Measurements from ENCODE around the gene HRNR.
A peak's percentile ranks its signal among the peaks of the same experiment; 100 is the strongest.

Gene HRNR

GRCh38 chr1:152189657-152190442 is 34.1 kb downstream of the HRNR start:
- DNase-seq (ENCODE audit: low read depth in 4 of 4, low spot score in 1 of 4): peak in 3 of 4 experiments; percentile 20 to 57 (median 46)

DNA sequence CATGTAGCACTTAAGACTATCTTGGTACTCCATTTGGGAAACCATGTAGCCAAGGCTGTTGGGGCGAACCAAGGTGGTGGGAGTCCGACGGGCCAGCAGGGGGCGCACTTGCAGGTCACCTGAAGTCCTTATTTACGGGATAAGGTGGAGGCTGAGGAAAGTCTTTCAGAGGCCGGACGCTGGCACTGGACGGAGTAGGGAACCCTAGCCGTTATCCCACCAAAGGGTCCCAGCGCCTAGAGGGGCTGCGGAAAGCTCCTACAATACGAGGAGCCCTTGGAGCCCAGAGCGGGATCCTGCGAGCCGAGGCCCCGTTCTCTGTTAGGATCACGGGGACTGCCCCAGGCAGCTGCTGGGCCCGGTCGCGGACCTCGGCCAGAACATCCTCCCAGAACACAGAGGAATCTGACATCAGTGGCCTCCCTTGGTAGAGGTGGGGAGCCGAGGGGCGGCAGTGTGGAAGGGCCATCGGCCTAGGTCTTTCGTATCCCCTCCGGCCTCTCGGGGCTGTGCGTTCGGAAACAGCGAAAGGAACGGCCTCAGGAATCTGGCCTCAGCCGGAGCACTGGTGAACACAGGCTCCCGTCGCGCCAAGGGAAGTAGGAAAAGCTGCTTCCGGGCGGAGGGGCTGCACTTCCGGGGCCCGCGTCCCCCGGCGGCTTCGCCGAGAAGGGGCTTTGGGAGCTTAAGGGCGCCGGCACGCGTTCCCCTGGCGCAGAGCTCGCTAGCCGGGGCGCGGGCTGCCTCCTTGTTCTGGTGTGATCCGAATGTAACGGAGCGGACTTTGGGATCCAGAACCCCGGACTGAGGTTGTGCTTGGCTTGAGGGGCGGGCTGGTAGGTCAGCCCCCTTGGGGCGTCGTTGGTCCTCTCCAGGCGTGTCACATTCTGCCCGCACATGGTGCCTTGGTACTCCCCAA is 35.1 kb downstream of the HRNR start:
- peak; percentile 62 to 76 (median 68) for DNase-seq (ENCODE audit: low read depth in 4 of 4, low spot score in 1 of 4)

GRCh38 chr1:152186556-152187285 is 37.3 kb downstream of the HRNR start:
- no peak for DNase-seq (ENCODE audit: low read depth in 4 of 4, low spot score in 1 of 4)

DNA sequence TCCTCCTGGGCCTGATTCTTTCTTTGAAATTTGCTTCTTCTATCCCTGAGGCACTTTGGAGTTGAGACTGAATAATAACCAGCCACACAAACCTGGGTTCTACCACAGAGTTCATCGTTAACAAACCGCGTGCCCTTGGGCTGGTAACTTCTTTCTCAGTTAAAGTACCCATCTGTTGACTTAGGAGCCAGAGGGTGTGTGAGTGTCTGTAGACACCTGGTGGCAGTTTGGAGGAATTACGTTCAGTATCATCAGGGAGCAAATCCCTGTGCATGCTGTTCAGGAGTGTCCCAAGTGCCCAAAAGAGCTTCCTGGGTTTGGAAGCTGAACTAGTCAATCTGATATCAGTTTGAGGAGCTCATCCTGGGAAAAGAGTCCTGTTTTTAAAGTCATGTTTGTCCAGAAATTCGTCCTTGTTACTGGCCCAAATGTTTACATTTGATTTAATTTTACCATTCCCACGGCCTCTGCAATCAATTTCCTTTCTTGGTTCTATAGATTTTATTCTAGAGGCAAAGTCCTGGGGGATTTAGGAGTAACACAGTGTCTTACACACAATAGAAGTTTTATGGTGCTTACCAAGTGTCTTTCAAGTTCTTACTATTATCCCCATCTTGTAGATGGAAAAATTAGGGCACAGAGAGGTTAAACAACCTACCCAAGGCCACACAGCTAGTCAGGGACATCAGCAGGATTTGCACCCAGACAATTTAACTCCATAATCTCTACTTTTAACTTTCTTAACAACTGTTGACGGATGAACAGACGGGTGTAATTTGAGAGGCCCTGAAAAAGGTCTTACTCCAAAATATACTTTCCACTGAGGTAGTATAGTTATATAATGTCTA is 38.2 kb downstream of the HRNR start:
- no peak for DNase-seq (ENCODE audit: low read depth in 4 of 4, low spot score in 1 of 4)

GRCh38 chr1:152182944-152183361 is 41.0 kb downstream of the HRNR start:
- DNase-seq (ENCODE audit: low read depth in 4 of 4, low spot score in 1 of 4): no peak

GRCh38 chr1:152182431-152182830 is 41.6 kb downstream of the HRNR start:
- no peak for DNase-seq (ENCODE audit: low read depth in 4 of 4, low spot score in 1 of 4)

GRCh38 chr1:152179566-152179965 is 44.4 kb downstream of the HRNR start:
- no peak for DNase-seq (ENCODE audit: low read depth in 4 of 4, low spot score in 1 of 4)

GRCh38 chr1:152170287-152170905 is 53.6 kb downstream of the HRNR start:
- DNase-seq (ENCODE audit: low read depth in 4 of 4, low spot score in 1 of 4): no peak

DNA sequence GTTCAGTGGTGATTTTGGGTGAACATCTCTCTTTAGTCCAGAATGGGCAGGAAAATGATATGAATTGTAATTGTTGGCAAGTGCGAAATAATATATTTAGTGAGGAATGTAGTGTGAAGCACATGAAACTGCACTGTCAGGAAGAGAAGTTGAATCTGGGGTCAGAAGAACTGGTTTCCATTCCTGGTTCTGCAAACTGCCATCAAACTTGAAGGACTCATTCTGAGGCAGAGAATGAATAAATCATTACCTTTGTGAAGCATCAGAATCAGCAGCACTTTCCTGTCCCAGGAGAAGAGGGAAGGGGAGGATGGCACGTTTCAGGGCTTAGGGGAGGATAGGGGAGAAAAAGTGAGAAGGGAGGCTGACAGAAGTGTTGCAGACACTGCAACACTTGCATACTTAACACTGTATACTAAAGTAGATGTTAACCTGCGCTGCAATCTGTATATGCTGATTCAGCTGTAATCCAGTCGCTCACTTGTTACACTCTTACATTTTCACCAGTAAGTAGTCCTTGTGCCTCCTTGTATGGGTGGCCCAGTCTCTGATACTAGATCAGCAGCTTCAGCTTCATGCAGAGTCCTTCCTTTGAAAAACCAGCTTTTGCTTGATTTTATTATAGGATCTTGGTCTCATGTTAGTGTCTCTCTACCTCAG is 54.5 kb downstream of the HRNR start:
- no peak for DNase-seq (ENCODE audit: low read depth in 4 of 4, low spot score in 1 of 4)

DNA sequence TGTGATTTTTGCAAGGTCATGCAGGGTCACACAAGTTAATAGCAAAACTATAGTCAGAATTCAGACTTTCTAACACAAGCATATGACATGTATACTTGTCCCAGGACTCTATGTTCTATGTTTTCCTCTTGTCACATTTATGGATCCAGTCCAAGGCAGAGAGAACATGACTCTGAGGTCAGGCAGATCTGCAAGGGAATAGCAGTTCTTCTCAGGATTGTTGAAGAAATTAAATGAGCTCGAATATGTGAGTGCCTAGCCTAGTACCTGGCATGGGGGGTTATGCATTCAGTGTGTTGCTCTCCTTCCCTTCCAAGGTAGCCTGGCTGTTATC is 55.5 kb downstream of the HRNR start:
- DNase-seq (ENCODE audit: low read depth in 4 of 4, low spot score in 1 of 4): no peak

DNA sequence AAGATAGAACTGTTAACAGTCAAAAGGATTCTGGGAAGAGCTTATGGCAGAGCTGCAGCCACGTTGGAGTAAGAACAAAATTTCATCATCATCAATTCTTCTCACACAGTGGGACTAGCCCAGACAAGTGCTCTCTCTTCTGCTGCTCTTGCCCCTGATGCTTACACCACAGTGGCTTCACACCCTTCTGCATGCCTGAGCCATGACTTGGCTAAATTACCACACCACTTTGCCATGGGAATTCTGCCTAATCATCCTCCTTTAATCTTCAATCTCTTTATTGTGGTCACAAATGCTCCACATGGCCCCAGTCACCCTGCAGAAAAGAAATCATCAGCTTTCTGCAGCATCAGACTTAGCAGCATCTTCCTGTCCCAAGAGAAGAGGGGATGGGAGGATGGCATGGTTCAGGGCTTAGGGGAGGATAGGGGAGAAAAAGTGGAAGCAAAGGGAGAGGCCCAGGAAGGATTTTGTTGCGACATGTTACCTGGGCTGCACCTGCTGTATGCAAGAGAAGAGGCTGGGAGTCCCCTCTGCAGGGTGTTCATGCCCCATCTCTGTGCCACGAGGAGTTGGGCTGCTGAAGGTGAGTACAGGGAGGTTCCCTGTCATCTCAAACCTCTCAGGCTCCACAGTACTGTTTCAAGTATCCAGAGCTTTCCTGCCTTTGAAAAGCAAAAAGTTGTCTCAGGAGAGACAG is 56.0 kb downstream of the HRNR start:
- no peak for DNase-seq (ENCODE audit: low read depth in 4 of 4, low spot score in 1 of 4)

GRCh38 chr1:152166966-152167365 is 57.0 kb downstream of the HRNR start:
- DNase-seq (ENCODE audit: low read depth in 4 of 4, low spot score in 1 of 4): no peak

GRCh38 chr1:152165286-152166077 is 58.5 kb downstream of the HRNR start:
- no peak for DNase-seq (ENCODE audit: low read depth in 4 of 4, low spot score in 1 of 4)

DNA sequence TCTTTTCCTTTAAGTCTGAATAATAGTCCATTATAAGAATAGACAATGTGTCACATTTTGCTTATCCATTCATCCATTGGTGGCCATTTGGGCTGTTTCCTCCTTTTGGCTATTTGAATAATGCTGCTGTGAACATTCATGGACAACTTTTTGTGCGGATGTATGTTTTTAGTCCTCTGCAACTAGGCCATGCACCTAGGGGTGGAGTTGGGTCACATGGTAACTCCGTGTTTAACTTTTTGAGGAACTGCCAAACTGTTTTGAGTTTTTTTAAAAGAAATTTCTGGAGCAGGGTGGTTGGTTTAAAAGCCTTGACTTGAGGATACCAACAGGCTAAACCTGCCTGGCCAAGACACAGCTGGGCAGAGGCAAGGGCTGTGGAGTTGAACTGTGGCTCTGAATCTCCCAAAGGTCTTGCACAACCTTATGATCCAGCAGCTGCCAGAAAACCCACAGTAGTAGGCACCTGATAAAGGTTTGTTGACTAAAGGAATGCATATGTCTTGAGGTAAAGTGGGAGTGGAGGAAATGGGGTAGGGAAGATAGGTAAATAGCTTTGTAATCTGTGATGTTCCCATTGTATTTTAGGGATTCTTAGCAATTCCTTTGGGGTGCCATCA is 59.4 kb downstream of the HRNR start:
- no peak for DNase-seq (ENCODE audit: low read depth in 4 of 4, low spot score in 1 of 4)

- no peak for DNase-seq (ENCODE audit: low read depth in 4 of 4, low spot score in 1 of 4)
These were observed 61.1 kb downstream of the HRNR start for GRCh38 chr1:152162792-152163463.

Measured in stimulated activated CD4-positive, alpha-beta T cell treated with anti-CD3 and anti-CD28 coated beads, Interleukin-1b, Interleukin-23, amount 100 ng/mL, for 24 hours (primary cell).